GM12878 (cell line): ENCODE data around the gene ZNF132.

Source experiments
- ATF7 ChIP-seq: fragments of 450-650 bp; IDR thresholded peaks from 2 replicates; pipeline ENCODE4 v1.6.1; 2016; ENCODE audit warnings: low read depth, mild to moderate bottlenecking
- BHLHE40 ChIP-seq, 2 experiments: fragments of 450-650 bp in 1 of 2; IDR thresholded peaks; 2 replicates each; pipeline ENCODE4 v1.6.1; 2011 to 2017; ENCODE audit warnings: low read depth in 2 of 2, borderline replicate concordance in 1 of 2, improper control_type of control experiment in 1 of 2, low read length in 1 of 2, mild to moderate bottlenecking in 1 of 2
- BRCA1 ChIP-seq: IDR thresholded peaks from 2 replicates; pipeline ENCODE4 v1.6.1; 2011; ENCODE audit warnings: low read depth, low read length, improper control_type of control experiment
- CHD4 ChIP-seq: fragments of 200-600 bp; sonication (generic); IDR thresholded peaks from 2 replicates; pipeline ENCODE4 v1.6.1; 2016; ENCODE audit warnings: mild to moderate bottlenecking
- CREB1 ChIP-seq: IDR thresholded peaks from 2 replicates; pipeline ENCODE4 v1.6.1; 2012; ENCODE audit warnings: low read depth, mild to moderate bottlenecking, inconsistent platforms
- FOS ChIP-seq: IDR thresholded peaks from 3 replicates; pipeline ENCODE4 v1.6.1; 2011; ENCODE audit warnings: borderline replicate concordance; ENCODE audit not compliant: insufficient read length; ENCODE audit errors: extremely low read depth
- FOXM1 ChIP-seq: IDR thresholded peaks from 2 replicates; pipeline ENCODE4 v1.6.1; 2012; ENCODE audit warnings: low read depth, mild to moderate bottlenecking, inconsistent platforms, low read length, moderate library complexity
- JUNB ChIP-seq: IDR thresholded peaks from 2 replicates; pipeline ENCODE4 v1.6.1; 2016; ENCODE audit warnings: antibody characterized with exemption, mild to moderate bottlenecking
- NFIC ChIP-seq: IDR thresholded peaks from 2 replicates; pipeline ENCODE4 v1.6.1; 2012; ENCODE audit warnings: low read depth, mild to moderate bottlenecking, inconsistent platforms, low read length, moderate library complexity
- NFYA ChIP-seq: IDR thresholded peaks from 2 replicates; pipeline ENCODE4 v1.6.1; 2011; ENCODE audit warnings: low read depth, mild to moderate bottlenecking, low read length, improper control_type of control experiment, borderline replicate concordance
- POLR2A ChIP-seq: IDR thresholded peaks from 2 replicates; pipeline ENCODE4 v1.6.1; 2011; ENCODE audit warnings: low read depth, mild to moderate bottlenecking, low read length
- TF ChIP-seq, protein P1 (sequence below), 3 experiments: IDR thresholded peaks in 2 of 3; conservative IDR thresholded peaks in 1 of 3; 2 replicates each; pipeline ENCODE4 v1.5.1; 2011; ENCODE audit warnings: low read depth in 3 of 3, low read length in 3 of 3, mild to moderate bottlenecking in 3 of 3, control low read depth in 2 of 3, moderate library complexity in 2 of 3, inconsistent platforms in 1 of 3, mixed read lengths in 1 of 3; ENCODE audit not compliant: control insufficient read depth in 2 of 3, insufficient read depth in 1 of 3; ENCODE audit errors: extremely low read depth in 1 of 3
- TF ChIP-seq, protein P2 (sequence below): IDR thresholded peaks from 2 replicates; pipeline ENCODE4 v1.6.1; 2012; ENCODE audit warnings: low read length, inconsistent platforms
- TF ChIP-seq, protein P3 (sequence below): fragments of 150-350 bp; IDR thresholded peaks from 2 replicates; pipeline ENCODE4 v1.6.1; 2016; ENCODE audit warnings: low read depth, low read length

DNA sequence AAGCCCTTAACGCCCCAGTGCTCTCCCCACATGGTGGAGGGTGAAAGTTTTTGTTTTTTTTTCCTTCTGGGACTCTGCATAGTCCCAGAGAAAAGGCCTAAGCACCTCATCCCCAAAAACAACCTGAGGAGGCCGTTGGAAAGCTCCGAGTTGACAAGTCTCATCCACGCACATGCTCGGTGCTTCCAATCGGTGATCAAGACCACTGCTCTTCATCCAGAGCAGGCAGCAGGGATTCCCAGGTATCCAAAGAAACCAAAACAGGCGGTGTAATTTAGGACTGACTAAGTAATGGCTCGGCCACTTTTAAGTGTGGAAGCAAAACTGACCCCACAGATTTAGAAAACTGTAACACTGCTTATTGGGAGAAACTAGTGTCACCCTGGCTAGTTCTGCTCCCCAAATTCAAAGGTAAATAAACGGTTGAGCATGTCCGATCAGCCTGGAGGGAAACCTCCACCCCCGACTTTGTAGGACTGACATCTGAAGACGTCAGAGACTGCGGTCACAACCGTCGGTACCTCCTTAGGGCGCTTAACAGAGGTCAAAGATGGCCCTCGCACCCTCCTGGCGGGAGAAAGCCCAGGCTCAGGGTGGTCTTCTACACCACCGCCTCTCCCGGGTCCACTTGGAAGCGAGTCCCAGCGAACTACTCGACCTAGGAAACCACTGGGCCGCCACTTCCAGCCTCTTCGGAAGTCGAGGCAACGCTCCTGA is 35.2 kb upstream of the ZNF132 start:
- no peak for TF ChIP-seq CHD4
- TF ChIP-seq, protein P1, sequence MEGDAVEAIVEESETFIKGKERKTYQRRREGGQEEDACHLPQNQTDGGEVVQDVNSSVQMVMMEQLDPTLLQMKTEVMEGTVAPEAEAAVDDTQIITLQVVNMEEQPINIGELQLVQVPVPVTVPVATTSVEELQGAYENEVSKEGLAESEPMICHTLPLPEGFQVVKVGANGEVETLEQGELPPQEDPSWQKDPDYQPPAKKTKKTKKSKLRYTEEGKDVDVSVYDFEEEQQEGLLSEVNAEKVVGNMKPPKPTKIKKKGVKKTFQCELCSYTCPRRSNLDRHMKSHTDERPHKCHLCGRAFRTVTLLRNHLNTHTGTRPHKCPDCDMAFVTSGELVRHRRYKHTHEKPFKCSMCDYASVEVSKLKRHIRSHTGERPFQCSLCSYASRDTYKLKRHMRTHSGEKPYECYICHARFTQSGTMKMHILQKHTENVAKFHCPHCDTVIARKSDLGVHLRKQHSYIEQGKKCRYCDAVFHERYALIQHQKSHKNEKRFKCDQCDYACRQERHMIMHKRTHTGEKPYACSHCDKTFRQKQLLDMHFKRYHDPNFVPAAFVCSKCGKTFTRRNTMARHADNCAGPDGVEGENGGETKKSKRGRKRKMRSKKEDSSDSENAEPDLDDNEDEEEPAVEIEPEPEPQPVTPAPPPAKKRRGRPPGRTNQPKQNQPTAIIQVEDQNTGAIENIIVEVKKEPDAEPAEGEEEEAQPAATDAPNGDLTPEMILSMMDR (IDR thresholded peaks at IDR 0.05 in 2 of 3, conservative IDR thresholded peaks at IDR 0.05 in 1 of 3; ENCODE audit: control insufficient read depth in 2 of 3, extremely low read depth in 1 of 3, insufficient read depth in 1 of 3, low read depth in 3 of 3, low read length in 3 of 3): no peak
- TF ChIP-seq BHLHE40 (IDR thresholded peaks at IDR 0.05; ENCODE audit: borderline replicate concordance in 1 of 2, low read depth in 2 of 2, low read length in 1 of 2): no peak
- TF ChIP-seq, protein P2, sequence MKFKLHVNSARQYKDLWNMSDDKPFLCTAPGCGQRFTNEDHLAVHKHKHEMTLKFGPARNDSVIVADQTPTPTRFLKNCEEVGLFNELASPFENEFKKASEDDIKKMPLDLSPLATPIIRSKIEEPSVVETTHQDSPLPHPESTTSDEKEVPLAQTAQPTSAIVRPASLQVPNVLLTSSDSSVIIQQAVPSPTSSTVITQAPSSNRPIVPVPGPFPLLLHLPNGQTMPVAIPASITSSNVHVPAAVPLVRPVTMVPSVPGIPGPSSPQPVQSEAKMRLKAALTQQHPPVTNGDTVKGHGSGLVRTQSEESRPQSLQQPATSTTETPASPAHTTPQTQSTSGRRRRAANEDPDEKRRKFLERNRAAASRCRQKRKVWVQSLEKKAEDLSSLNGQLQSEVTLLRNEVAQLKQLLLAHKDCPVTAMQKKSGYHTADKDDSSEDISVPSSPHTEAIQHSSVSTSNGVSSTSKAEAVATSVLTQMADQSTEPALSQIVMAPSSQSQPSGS: no peak
- TF ChIP-seq FOS: no peak
- no peak for TF ChIP-seq ATF7
- no peak for TF ChIP-seq NFIC
- no peak for TF ChIP-seq BRCA1
- TF ChIP-seq NFYA: no peak
- TF ChIP-seq, protein P3, sequence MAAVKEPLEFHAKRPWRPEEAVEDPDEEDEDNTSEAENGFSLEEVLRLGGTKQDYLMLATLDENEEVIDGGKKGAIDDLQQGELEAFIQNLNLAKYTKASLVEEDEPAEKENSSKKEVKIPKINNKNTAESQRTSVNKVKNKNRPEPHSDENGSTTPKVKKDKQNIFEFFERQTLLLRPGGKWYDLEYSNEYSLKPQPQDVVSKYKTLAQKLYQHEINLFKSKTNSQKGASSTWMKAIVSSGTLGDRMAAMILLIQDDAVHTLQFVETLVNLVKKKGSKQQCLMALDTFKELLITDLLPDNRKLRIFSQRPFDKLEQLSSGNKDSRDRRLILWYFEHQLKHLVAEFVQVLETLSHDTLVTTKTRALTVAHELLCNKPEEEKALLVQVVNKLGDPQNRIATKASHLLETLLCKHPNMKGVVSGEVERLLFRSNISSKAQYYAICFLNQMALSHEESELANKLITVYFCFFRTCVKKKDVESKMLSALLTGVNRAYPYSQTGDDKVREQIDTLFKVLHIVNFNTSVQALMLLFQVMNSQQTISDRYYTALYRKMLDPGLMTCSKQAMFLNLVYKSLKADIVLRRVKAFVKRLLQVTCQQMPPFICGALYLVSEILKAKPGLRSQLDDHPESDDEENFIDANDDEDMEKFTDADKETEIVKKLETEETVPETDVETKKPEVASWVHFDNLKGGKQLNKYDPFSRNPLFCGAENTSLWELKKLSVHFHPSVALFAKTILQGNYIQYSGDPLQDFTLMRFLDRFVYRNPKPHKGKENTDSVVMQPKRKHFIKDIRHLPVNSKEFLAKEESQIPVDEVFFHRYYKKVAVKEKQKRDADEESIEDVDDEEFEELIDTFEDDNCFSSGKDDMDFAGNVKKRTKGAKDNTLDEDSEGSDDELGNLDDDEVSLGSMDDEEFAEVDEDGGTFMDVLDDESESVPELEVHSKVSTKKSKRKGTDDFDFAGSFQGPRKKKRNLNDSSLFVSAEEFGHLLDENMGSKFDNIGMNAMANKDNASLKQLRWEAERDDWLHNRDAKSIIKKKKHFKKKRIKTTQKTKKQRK: no peak
- TF ChIP-seq POLR2A: peak; percentile 0
- no peak for TF ChIP-seq JUNB
- TF ChIP-seq FOXM1: no peak
- peak; percentile 18; the same call in 1 of the 2 replicates for TF ChIP-seq CREB1
